CD4-positive, CD25-positive, alpha-beta regulatory T cell (primary cell): ENCODE results near the gene FCMR. TPM values are rescaled to one million over a fixed set of nuclear protein-coding genes. Genes with fewer than 3 reads are reported as not detected.

Experiments used
- ATAC-seq, 2 donors: fragments of 150-1000 bp; cut with Tn5 transposase; one replicate each; pipeline ENCODE4 v1.10.0; 2021; ENCODE audit warnings: low read depth in 2 of 2, moderate number of reproducible peaks in 2 of 2, moderate library complexity in 1 of 2
- DNase-seq, 3 donors: peaks; one replicate each; pipeline versions ENCODE4 v3.0.0 to v3.0.0-alpha.2; 2012 to 2022; ENCODE audit warnings: mixed read lengths in 1 of 3
- H3K27ac ChIP-seq: one replicate; pipeline ENCODE4 v1.7.0; 2013; ENCODE audit warnings: mild to moderate bottlenecking, low read length; ENCODE audit not compliant: insufficient read depth, poor library complexity, severe bottlenecking
- H3K27me3 ChIP-seq: one replicate; pipeline ENCODE4 v1.7.0; 2013; ENCODE audit warnings: low read length; ENCODE audit not compliant: control insufficient read depth, insufficient read depth
- H3K36me3 ChIP-seq: one replicate; pipeline ENCODE4 v1.7.0; 2013; ENCODE audit warnings: mild to moderate bottlenecking, low read length, moderate library complexity; ENCODE audit not compliant: control insufficient read depth, insufficient read depth
- H3K4me1 ChIP-seq: 2 replicates; pipeline ENCODE4 v1.7.0; 2013; ENCODE audit warnings: mild to moderate bottlenecking, low read length; ENCODE audit not compliant: insufficient read depth, control insufficient read depth, poor library complexity, severe bottlenecking
- H3K4me3 ChIP-seq: one replicate; pipeline ENCODE4 v1.7.0; 2013; ENCODE audit warnings: low read depth, mild to moderate bottlenecking, low read length, moderate library complexity
- H3K9me3 ChIP-seq, 2 experiments: 1 replicate in 1 of 2; 2 replicates in 1 of 2; pipeline ENCODE4 v1.7.0; 2013; ENCODE audit warnings: low read length in 2 of 2, mild to moderate bottlenecking in 1 of 2, moderate library complexity in 1 of 2; ENCODE audit not compliant: control insufficient read depth in 2 of 2
- H3K27ac Mint-ChIP-seq, 3 donors: one replicate each; pipeline ENCODE4 v1.8.0; 2020 to 2022; ENCODE audit warnings: mild to moderate bottlenecking in 3 of 3, mixed read lengths in 3 of 3, moderate library complexity in 2 of 3
- H3K27me3 Mint-ChIP-seq: one replicate; pipeline ENCODE4 v1.8.0; 2022; ENCODE audit warnings: mild to moderate bottlenecking, mixed read lengths
- H3K36me3 Mint-ChIP-seq: one replicate; pipeline ENCODE4 v1.8.0; 2020; ENCODE audit warnings: mixed read lengths
- H3K4me1 Mint-ChIP-seq, 4 donors: one replicate each; pipeline ENCODE4 v1.8.0; 2020 to 2022; ENCODE audit warnings: mixed read lengths in 4 of 4, mild to moderate bottlenecking in 1 of 4
- H3K4me3 Mint-ChIP-seq, 4 donors: one replicate each; pipeline ENCODE4 v1.8.0; 2020 to 2022; ENCODE audit warnings: mild to moderate bottlenecking in 4 of 4, mixed read lengths in 4 of 4, moderate library complexity in 3 of 4
- H3K9me3 Mint-ChIP-seq, 7 donors: one replicate each; pipeline ENCODE4 v1.8.0; 2020 to 2022; ENCODE audit warnings: mixed read lengths in 7 of 7, mild to moderate bottlenecking in 3 of 7, moderate library complexity in 2 of 7
- polyA plus RNA-seq, 4 donors: library from polyadenylated mRNA; unstranded; fragments of 300-500 nt; fragmentation: Illumina TruSeq; gene quantifications; one replicate each; pipeline ENCODE4 v1.2.3, GENCODE V29; 2021
- total RNA-seq: library from RNA; stranded (reverse); gene quantifications from one replicate; pipeline ENCODE4 v1.2.3, GENCODE V29; 2022

Gene FCMR
- total and polyA plus RNA-seq, 5 donors from 2014 or later, result 393 to 986 (median 935) TPM

- H3K27ac ChIP-seq, result no peak overlapping the region
- ATAC-seq, result no peak
Observed at GRCh38 chr1:206954459-206955342, 33.0 kb upstream of the FCMR start.

DNA sequence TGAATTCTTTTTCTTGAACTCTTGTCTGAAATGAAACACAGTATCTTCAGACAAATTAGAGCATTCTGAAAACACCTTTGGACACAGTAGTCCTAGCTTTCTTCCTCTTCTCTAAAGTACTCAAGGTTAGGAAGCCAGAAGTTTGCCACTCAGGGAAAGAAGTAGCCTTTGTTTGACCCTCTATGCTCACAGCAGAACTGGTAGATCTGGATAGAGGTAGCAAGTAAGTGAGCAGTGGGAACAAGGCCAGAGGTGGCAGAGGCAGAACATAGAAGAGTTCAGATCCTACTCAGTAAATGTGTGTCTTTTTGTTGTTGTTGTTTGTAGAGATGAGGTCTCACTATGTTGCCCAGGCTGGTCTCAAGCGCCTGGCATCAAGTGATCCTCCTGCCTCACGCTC, 31.9 kb upstream of the FCMR start:
- DNase-seq (no peak), ATAC-seq (no peak)
- no peak overlapping the region for H3K27ac ChIP-seq
- no peaks in the 10 kb centered on the region for H3K27me3 ChIP-seq
- Mint-ChIP-seq H3K36me3 (peaks cover 4% of the 10 kb centered on the region), H3K9me3 (peaks cover 0 to 3% (median 0%) of the 10 kb centered on the region in 7 donors), H3K4me3 (no peak overlapping the region), H3K4me1 (no peaks in the 10 kb centered on the region), H3K27ac (peak overlapping the region in 1 of 3 donors; percentile 26), H3K27me3 (peaks cover under 1% of the 10 kb centered on the region)
- no peaks in the 10 kb centered on the region for H3K4me1 ChIP-seq
- H3K36me3 ChIP-seq, result no peaks in the 10 kb centered on the region
- H3K4me3 ChIP-seq, result no peak overlapping the region
- H3K9me3 ChIP-seq, result no peaks in the 10 kb centered on the region

More at GRCh38 chr1:206954459-206955342, 33.0 kb upstream of the FCMR start:
- Mint-ChIP-seq H3K27ac (no peak overlapping the region), H3K4me1 (no peaks in the 10 kb centered on the region), H3K27me3 (peaks cover 4% of the 10 kb centered on the region), H3K36me3 (peaks cover 4% of the 10 kb centered on the region), H3K9me3 (peaks cover 0 to 3% (median 0%) of the 10 kb centered on the region in 7 donors), H3K4me3 (no peak overlapping the region)
- Histone ChIP-seq H3K36me3 (no peaks in the 10 kb centered on the region), H3K4me3 (no peak overlapping the region), H3K9me3 (no peaks in the 10 kb centered on the region), H3K4me1 (no peaks in the 10 kb centered on the region), H3K27me3 (no peaks in the 10 kb centered on the region)
- peak in 1 of 3 donors; percentile 18 for DNase-seq

- Histone ChIP-seq H3K9me3 (no peaks in the 10 kb centered on the region), H3K27ac (no peak overlapping the region), H3K36me3 (no peaks in the 10 kb centered on the region), H3K27me3 (no peaks in the 10 kb centered on the region), H3K4me3 (no peak overlapping the region), H3K4me1 (no peaks in the 10 kb centered on the region)
- DNase-seq (no peak), ATAC-seq (no peak)
- no peaks in the 10 kb centered on the region for H3K4me1 Mint-ChIP-seq
- peaks cover 4% of the 10 kb centered on the region for H3K36me3 Mint-ChIP-seq
- no peak overlapping the region for H3K27ac Mint-ChIP-seq
- no peak overlapping the region for H3K4me3 Mint-ChIP-seq
- H3K27me3 Mint-ChIP-seq, result no peaks in the 10 kb centered on the region
- peaks cover 0 to 3% (median 0%) of the 10 kb centered on the region in 7 donors for H3K9me3 Mint-ChIP-seq
Observed at GRCh38 chr1:206953126-206953525, 31.4 kb upstream of the FCMR start.

GRCh38 chr1:206952171-206952570, 30.4 kb upstream of the FCMR start:
- Histone ChIP-seq H3K4me3 (no peak overlapping the region), H3K36me3 (no peaks in the 10 kb centered on the region), H3K27ac (no peak overlapping the region), H3K4me1 (no peaks in the 10 kb centered on the region), H3K9me3 (no peaks in the 10 kb centered on the region), H3K27me3 (no peaks in the 10 kb centered on the region)
- H3K4me3 Mint-ChIP-seq, result no peak overlapping the region
- no peaks in the 10 kb centered on the region for H3K27me3 Mint-ChIP-seq
- H3K27ac Mint-ChIP-seq, result no peak overlapping the region
- ATAC-seq, result no peak
- peaks cover 4% of the 10 kb centered on the region for H3K36me3 Mint-ChIP-seq
- DNase-seq, result no peak
- H3K9me3 Mint-ChIP-seq, result peaks cover 0 to 3% (median 0%) of the 10 kb centered on the region in 7 donors
- no peaks in the 10 kb centered on the region for H3K4me1 Mint-ChIP-seq

DNA sequence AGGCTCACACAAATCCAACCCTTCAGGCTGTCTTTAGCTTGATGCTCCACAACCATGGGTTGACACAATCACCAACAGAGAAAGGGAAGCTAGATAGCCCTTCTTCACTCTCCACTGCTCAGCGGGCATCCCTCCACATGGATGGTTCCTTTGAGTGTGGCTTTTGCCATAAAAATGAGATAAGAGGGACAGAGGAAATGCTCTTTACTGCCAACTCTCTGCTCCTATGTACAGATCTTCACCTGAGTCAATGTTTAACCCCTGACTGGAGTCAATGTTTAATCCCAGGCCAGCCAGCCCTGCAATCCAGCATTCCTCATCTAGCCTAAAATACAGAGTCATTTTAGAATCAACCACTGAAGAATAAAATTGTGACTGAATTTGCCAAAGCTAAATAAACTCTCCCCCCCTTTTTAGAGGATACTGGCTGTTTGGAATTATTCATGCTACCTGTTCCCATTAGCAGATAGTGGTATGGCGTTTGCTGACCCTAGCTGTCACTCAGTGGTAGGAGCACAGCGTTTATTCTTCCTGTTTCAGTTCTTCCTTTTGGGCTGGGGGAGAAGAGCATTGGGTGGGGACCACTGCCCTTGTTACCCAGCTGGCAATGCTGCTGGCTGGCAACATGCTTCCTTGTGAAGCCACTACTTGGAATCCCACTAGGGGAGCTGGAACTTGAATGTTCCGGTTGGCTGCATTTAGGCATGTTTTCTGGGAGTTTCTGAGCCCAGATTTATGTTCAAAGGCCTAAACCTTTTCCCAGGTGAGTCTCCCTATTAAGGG, 29.8 kb upstream of the FCMR start:
- H3K4me3 ChIP-seq, result no peak overlapping the region
- no peaks in the 10 kb centered on the region for H3K4me1 ChIP-seq
- Mint-ChIP-seq H3K4me1 (no peaks in the 10 kb centered on the region), H3K9me3 (peaks cover 0 to 4% (median 0%) of the 10 kb centered on the region in 7 donors), H3K4me3 (no peak overlapping the region), H3K27ac (no peak overlapping the region), H3K36me3 (peaks cover 4% of the 10 kb centered on the region), H3K27me3 (no peaks in the 10 kb centered on the region)
- ATAC-seq (no peak), DNase-seq (no peak)
- H3K27ac ChIP-seq, result no peak overlapping the region
- no peaks in the 10 kb centered on the region for H3K36me3 ChIP-seq
- no peaks in the 10 kb centered on the region for H3K9me3 ChIP-seq
- no peaks in the 10 kb centered on the region for H3K27me3 ChIP-seq

- H3K27me3 Mint-ChIP-seq, result peaks cover 6% of the 10 kb centered on the region
- H3K27ac Mint-ChIP-seq, result no peak overlapping the region
- H3K27me3 ChIP-seq, result peaks cover 2% of the 10 kb centered on the region
- peaks cover 0 to 2% (median 0%) of the 10 kb centered on the region in 4 donors for H3K4me1 Mint-ChIP-seq
- no peaks in the 10 kb centered on the region for H3K4me1 ChIP-seq
- no peak overlapping the region for H3K4me3 ChIP-seq
- peaks cover 4% of the 10 kb centered on the region for H3K36me3 Mint-ChIP-seq
- no peak overlapping the region for H3K4me3 Mint-ChIP-seq
- no peaks in the 10 kb centered on the region for H3K36me3 ChIP-seq
- ATAC-seq (no peak), DNase-seq (no peak)
- no peak overlapping the region for H3K27ac ChIP-seq
- H3K9me3 Mint-ChIP-seq, result peaks cover 0 to 4% (median 0%) of the 10 kb centered on the region in 7 donors
- no peaks in the 10 kb centered on the region for H3K9me3 ChIP-seq
Observed at GRCh38 chr1:206949641-206950040, 27.9 kb upstream of the FCMR start.

DNA sequence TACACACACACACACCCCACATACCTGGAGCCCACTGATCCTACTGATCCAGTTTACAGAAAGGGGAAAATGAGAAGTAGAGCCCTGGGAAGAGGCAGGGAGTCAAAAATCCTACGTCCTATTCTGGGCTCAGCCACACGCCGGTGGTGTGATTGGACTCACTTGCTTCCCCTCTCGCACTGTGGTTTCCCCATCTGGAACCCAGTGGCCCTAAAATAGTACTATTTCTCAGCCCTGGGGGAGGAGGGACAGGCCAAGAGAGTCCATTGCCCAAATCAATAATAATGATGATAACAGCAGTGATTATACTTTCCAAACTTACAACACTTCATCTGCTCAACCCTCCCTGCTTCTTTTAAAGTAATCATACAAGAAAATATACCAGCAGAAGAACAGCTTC, 27.5 kb upstream of the FCMR start:
- Mint-ChIP-seq H3K9me3 (peaks cover 0 to 4% (median 0%) of the 10 kb centered on the region in 7 donors), H3K27ac (no peak overlapping the region), H3K4me3 (no peak overlapping the region), H3K27me3 (peaks cover 11% of the 10 kb centered on the region), H3K36me3 (peaks cover 4% of the 10 kb centered on the region), H3K4me1 (peaks cover 0 to 2% (median 0%) of the 10 kb centered on the region in 4 donors)
- Histone ChIP-seq H3K27ac (no peak overlapping the region), H3K4me3 (no peak overlapping the region), H3K4me1 (no peaks in the 10 kb centered on the region), H3K36me3 (no peaks in the 10 kb centered on the region), H3K27me3 (peaks cover 2% of the 10 kb centered on the region), H3K9me3 (no peaks in the 10 kb centered on the region)
- ATAC-seq (no peak), DNase-seq (no peak)
